CD4-positive, alpha-beta T cell treated with Interleukin-17A for 1 hour (primary cell): ENCODE results near the gene SLC38A11.
A peak's percentile ranks its signal among the peaks of the same experiment; 100 is the strongest.

Experiments
- DNase-seq: peaks from one replicate; pipeline ENCODE4 v3.0.0-alpha.2; 2020

Gene SLC38A11

DNA sequence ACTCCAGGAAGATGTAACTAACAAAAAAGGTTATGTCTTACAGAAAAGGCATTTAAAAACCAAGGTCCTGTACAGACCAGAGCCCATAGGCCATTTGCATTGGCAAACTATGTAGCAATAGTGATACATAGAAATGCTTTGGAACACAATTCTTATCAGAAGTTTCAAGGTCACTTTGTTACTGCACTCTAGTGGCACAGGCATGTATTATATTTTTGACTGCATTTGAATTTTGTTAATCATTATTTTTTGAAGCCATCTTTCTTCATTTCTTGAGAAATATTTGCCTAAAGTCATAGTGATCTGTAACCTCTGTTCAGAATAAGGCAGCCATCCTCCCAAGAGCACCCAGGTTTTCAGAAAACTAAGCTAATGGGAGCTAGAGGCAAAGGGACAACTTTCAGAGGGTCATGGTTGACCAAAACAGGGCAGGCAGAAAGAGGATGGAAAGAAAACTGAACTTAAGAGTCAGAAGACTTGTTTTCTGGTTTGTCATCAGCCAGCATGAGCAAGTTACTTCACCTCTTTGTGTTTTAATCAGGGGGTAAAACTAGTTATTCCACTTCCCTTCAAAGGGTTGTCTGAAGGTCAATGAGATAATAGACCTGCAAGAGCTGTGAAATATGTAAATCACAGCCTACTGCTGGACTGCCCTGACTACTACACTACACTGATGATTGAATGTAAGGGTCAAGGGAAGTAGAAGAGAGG is 41.5 kb downstream of the SLC38A11 start:
- no peak for DNase-seq

DNA sequence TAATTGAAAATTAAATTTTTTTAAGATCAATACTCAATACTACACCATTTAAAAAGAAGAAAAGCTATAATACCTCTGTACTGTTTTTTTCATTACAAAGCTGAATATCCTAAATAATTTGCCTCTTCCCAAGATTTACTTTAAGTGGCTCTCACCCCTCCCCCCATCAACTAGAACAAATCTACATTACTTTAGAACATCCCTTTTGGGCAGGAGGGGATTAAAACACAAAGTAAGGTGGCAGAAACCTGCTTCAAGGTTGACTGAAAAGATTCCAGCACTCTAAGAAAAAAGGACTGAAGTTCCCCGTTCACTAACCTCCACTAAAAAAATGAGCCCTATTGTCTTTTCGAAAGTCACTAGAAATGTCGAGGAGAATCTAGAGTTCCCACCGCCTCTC is 42.3 kb downstream of the SLC38A11 start:
- DNase-seq = no peak

DNA sequence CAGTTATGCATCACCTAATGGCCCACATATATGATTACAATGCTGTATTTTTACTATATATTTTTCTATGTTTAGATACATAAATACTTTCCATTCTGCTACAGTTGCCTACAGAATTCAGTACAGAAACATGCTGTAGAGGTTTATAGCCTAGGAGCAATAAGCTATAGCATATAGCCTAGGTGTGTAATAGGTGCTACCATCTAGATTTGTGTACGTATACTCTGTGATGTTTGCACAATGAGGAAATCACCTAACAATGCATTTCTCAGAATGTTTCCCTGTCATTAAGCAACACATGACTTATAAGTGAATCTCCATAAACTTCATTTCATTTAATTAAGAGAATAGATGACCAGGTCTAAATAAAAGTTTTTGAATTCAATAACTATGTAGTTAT is 43.5 kb downstream of the SLC38A11 start:
- DNase-seq = no peak

DNA sequence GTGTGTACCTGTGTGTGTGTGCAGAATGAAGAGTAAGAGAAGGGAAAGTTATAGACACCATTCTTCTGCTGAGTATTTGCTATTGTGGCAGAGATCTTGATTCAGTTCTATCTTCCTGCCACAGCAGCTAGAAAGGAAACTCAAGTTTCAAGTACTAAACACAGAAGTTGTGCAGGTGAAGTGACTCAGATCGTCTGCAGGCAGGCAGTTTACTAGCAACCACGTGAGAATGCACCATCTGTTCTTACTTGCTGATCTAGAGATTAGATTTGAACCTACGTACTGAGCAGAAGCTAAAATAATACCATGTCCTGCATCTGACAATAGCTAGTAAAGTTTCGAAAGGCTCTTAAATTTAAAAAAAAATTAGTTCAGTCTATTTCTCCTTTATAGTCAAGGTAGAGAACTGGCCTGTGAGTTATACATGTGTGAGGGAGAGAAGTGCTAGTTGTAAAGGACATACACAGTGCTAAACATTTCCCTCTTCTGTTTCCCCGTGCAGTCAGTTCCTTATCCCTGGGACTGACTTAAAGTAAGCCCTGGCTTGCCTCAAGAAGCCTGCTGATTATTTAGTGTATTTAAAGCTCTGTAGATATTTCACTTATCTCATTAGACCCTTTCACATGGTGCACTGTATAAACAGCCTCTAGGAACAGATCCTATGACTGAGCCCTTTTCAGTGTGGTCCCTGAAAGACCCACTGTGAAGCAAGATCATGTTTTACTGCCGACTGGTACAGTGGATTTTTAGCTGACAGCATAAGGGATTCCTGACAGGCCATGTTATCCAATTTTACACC is 45.0 kb downstream of the SLC38A11 start:
- DNase-seq = no peak

DNA sequence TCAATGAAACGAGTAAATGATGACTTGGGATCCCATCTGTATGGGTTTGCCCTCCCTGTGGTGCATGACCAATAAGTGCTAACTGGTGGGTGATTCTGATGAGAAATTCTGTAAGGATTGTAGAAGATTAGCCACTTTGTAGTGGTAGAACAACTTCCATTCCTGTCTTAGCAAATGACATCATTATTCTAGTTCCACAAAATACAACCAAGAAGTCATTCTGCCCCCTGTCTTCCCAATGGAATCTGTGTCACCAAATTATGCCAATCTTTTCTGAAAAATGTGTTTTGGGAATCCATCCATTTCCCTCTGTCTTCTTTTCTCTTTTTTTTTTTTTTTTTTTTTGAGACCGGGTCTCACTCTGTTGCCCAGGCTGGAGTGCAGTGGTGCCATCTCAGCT is 48.4 kb downstream of the SLC38A11 start:
- DNase-seq = no peak

DNA sequence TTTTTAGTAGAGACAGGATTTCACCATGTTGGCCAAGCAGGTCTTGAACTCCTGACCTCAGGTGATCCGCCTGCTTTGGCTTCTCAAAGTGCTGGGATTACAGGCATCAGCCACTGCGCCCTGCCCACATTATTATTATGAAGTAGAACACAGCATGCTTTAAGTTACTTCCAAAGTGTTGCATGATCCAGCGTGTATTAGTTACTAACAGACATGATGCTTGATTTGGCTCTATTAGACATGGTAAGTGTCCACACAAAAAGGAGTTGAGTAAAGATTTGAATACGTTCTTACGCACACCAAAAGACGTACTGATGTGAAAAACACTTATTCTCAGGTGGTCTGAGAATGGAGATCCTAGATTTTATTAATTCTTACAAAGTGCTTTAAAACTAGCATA is 50.0 kb downstream of the SLC38A11 start:
- no peak for DNase-seq

DNA sequence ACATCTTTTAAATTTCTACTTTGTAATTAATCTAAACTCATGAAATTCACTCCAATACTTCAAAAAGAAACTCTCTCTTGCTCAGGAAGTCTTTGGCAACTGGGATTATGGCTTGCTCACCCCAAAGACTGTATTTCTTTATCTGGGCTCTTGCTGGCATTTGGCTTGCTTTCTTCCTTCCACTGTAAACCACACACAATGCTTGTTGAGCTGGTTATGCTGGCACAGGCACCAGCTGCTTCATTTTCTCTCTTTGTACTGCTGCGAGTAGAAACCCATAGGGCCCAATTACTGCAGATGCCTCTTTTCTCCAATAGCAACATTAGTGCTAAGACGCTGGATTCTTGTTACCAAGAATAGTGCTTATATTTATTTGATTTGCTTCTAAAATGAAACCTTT is 51.4 kb downstream of the SLC38A11 start:
- DNase-seq = no peak

DNA sequence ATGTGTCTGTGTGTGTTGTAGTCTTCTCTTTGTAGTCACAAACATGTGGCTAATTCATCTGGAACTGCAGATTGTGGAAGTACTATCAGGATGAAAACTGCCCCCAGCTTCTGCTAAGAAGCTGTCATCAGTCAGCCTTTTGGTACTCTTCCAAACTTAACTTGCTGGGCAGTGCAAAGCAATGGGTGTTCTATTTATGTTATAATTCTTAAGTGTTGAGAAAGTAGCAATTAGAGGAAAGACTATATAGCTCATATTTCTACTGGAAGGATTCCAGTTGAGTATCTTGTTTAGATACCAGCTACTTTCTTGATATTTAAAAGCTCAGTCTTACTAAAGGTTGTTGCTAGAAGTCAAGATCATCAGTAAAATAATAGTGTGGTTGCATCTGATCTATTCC is 52.1 kb downstream of the SLC38A11 start:
- DNase-seq = no peak

DNA sequence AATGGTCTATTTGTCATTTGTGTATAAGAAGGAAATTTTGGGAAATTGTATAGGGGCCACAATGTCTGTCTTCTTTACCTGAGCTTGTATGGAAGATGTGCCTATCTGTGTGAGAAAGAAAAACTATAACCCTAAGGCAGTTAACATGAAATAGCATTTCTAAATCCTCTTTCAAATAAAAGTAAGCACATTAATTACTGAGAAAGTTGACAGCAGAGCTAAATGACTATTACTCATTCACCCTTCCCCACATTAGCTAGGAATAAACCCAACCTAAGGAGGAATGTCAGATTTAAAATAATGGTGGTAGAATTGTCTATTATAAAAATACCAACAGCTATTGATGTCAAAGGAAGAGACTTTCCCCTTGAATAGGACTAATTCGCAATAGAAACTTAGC is 56.2 kb downstream of the SLC38A11 start:
- no peak for DNase-seq

DNA sequence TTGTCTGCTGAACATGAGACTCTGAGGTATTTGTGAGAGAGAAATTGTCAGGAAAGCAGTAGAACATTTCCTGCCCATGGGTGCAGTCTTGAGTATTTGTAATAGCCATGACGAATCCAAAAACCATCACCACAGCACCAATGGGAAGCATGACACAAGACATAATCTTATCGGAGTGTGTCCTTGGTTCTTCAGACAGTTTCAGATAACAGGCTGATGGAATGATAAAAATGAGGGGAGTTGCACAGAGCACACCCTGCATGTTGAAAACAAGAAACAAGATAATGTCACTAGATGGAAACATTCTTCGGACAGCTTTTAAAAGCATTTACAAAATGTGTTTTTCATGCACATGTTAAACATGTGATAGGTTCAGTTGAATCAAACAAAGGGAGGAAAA is 56.9 kb downstream of the SLC38A11 start:
- DNase-seq = no peak

DNA sequence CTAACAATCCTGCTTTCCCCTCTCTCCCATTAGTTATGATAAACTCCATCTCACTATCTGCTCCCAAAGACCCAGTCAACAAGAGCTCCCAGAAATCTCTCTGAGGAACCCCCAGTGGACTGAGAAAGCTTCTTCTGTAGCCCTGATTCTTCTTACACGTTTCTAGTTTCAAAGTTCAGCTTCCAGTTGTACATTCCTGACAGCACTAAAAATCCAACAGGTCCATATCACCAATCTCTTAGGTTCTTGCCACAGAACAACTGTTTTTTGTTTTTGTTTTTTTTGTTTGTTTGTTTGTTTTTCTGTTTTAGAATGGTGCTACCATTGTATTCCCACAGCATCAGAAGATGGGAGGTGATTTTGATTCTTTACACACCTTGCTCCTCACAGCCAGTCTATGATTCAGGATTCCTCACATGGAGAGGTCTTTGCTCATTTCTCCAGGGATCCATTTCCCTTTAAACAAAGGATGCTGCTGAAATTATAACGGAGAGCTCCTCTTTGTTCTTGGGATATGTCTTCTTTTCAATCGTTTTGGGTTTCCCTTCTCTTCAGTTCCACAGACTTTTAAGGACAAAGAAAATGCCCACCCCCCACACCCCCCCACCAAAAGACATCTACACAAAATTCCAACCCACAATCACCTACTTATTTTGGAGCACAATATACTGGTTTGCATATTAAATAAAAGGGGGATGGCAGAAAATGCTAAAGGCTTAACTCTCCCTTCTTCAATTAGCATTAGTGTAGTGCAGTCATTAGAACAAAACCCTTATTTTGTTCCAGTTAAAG is 57.7 kb downstream of the SLC38A11 start:
- no peak for DNase-seq

DNA sequence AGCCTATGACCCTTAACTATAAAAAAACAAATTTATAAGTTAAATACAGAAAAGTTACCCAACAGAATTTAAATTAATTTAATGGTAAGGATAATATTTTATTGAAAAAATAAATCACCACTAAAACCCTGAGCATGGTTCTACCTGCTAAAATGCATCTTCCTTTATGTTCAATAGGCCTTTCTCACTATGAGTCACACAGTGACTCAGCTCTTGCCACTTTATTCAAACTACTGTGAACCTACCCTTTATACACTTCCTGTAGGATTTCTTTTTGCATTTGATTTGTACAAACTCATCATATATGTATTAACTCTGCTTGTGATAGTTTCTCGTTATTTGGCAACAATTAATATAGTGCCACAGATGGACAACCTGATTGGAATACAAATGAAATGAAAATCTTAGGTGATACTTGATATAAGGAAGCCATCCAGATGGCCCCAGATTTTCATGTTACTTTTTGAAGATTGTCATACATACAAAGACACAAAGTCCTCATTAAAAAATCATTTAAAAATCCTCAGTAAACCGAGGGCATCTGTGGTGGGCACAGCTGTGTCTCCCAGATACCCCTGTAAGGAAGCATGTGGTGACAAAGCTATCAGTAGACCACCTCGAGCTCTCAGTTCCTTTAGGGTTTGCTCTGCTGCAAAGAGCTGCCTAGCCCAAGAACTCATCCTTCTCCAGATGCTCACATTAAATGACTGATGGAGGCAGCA is 58.5 kb downstream of the SLC38A11 start:
- DNase-seq = peak; percentile 5

DNA sequence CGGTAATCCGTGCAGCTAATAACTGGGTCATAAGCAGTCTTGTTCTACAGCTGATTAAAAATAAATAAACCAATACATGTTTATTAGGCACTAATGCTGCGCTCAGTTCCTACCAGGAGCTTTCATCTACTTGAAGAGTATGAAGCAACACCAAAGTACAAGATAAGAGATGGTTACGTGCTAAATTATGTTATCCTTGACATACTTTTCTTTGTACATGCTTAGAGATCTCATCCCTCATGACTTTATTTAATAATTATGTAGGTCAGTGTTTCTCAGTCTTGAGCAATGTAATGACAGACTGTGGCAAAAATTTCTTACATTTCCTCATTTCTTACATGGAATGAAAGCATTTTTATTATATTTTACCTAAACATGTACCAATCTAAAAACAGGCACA is 59.1 kb downstream of the SLC38A11 start:
- DNase-seq = no peak

DNA sequence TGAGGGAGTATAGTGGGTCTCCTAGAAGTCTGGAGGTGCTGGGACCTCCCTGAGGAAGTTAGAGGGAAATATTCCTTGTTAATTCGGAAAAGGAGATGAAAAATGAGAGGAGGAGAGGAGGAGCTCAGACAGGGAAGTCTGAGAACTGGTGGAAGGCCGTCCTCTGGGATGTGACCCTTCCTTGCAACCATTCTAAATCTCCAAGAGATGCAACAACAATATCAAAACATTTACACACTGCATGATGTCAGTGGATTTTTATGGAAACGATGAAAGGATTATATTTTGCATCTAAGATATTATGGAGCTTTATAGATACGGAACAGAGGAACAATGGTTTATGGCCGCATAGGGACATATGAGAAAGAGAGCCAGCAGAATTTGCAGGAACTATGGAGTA is 63.9 kb downstream of the SLC38A11 start:
- DNase-seq = no peak

DNA sequence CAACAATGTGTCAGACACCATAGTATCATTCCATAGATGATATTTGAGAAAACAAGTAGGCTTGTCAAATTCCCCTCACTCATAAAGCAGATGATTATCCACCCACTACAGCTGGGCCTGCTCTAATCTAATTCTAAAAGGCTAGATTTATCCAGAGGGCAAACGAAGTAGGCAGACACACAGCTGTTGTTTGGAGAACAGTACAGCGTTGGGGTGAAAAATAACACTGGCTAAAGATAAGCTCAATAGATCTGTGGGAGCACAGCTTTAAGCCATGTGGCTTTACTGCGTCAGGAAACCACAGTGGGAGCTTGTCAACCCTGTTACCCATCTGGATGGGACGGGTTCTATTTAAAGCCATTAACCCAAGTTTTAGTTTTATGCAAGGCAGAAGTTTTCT is 64.8 kb downstream of the SLC38A11 start:
- no peak for DNase-seq

DNA sequence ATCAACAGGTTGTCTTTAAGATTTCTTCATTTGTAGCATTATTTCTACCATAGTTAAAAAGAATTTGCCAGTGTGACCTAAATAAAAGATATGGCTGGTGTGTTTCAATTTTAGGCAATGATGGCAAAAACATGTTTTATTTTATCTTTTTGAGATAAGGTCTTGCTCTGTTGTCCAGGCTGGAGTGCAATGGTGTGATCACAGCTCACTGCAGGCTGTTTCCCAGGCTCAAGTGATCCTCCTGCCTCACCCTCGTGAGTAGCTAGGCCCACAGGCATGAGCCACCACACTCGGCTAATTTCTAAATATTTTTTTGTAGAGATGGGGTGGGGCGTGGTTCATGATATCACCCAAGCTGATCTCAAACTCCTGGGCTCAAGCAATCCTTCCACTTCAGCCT is 66.7 kb downstream of the SLC38A11 start:
- no peak for DNase-seq

DNA sequence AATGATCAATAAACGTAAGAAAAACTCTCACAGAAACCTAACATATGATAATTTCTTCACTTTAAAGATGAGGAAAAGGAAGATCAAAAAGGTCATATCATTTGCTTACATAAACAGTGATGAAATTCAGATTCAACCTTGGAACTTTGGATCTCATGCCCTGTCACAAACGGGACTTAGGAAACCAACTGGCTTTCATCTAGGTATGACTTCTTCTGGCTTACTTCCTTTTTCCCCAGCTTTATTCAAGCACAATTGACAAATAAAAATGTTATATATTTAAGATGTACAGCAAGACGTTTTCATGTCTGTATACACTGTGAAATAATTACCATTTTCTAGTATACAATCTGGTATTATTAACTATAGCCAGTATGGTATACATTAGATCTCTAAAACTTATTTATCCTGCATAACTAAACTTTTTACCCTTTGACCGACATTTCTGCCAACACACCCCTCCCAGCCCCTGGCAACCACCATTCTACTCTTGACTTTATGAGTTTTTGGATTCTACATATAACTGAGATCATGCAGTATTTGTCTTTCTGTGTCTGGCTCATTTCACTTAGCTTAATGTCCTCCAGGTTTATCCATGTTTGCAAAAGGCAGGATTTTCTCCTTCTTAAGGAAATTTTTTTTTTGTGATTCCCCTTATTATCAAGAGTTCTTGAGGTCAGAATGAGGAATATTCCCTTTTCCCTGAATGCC is 67.7 kb downstream of the SLC38A11 start:
- DNase-seq = no peak

DNA sequence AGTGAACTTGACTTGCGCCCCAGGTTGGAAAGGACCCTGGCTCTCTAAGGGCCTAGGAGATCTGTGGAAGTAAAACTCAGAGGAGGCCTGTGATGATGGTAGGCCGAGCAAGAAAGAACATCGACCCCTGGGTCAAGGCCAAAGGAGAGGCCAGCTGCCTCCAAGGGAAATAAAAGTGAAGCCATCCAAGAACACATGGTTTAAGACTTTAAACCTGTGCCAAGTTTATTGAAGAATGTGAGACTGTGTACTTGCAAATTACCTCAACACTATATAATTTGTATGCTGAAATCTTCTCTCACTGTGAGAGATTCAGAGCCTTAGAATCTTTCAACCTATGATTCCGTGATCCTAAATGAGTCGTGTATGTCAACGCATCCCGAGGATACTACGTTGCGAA is 73.0 kb downstream of the SLC38A11 start:
- DNase-seq = no peak

DNA sequence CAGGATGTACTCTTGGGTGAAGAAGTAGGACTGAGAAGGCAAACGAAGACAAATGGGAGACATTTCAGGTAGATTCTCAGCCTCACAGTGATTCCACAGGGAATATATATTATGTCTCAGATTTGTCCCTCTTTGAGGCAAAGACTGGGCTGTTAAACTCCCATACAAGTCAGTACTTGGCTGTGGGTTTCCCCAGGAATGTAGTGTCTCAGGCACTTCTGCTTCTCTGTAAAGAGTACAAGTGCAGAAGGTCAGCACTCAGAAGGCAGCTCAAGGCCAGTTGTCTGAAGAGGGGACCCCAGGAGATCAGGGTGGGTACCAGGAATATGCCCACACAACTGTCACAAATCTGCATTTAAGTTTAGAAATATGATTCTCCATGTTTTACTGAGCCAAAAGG is 73.8 kb downstream of the SLC38A11 start:
- no peak for DNase-seq

DNA sequence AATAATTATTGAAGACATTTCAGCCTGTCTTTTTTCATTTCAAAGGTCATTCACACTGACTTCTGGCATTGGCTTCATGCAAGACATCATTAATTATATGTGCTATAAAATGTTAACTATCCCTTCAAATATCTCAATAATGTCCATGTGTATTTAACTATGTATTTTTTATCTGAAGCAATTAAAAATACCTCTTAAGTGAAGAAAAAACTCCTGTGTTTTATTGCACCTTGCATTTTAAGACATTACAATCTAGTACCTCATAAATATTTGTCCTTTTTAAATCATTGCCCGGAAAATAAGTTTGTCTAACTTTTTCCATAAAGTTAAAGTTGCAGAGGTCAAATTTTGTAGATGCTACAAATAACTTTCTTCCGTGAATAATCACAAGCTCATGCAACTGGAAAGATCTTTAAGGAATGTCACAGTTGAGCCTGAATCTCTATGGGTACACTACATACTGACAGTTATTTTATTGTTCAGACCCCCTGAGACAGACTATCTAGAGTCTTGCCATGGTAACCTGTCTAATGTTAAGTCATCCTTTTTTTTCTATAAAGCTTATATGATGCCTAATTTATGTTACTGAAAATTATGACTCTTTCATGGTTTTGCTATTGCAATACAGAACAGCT is 75.3 kb downstream of the SLC38A11 start:
- no peak for DNase-seq

DNA sequence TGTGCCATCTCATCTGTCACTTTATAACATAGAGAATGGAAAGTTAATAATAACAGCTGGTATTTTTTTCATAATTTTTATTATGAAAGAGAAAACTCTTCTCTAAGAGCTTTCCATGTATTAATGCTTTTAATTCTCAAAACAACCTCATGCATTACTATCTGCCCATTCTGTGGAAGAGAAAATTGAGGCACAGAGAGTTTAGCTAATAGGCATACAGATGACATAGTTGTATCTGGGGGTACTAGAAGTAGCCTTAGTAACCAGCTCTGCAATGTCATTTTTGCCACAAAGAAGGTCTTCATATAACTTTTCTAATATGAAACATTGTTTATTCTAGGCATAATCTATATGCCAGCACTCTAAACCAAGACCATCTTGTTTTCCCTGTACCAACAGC is 77.4 kb downstream of the SLC38A11 start:
- DNase-seq = no peak

DNA sequence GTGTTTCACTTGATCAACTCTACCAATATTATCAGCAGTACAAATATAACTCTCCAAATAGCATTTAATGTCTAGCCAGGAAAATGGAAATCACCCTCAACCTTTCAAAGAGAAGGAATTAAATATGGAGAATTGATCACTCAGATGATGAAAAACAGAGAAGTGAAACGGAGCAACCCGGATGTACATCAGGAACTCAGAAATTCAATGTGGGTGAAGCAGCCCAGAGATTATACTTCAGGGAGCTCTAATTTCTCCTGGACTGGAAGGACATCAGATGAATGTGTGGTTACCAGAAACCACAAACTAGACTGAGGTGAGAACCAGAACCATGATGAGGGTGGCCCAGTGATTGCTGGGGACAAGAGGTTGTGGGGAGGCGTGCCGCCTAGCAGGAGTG is 78.2 kb downstream of the SLC38A11 start:
- no peak for DNase-seq
